HepG2 (cell line): ENCODE results near the gene VWCE. TPM values are rescaled to one million over a fixed set of nuclear protein-coding genes. Genes with fewer than 3 reads are reported as not detected.

Experiments used
- CCAR2 ChIP-seq: fragments of 200-400 bp; formaldehyde crosslinking; optimal IDR thresholded peaks from 2 replicates; pipeline ENCODE3; 2018; ENCODE audit warnings: low read depth, mild to moderate bottlenecking, low read length, moderate library complexity
- HIVEP1 ChIP-seq: sonication (generic); formaldehyde crosslinking; IDR thresholded peaks from 2 replicates; pipeline ENCODE4 v1.4.0; 2020; ENCODE audit warnings: mild to moderate bottlenecking, missing genetic modification reagents
- HMG20A ChIP-seq: IDR thresholded peaks from 2 replicates; pipeline ENCODE4 v1.6.1; 2016; ENCODE audit warnings: borderline replicate concordance
- KLF15 ChIP-seq: sonication (generic); formaldehyde crosslinking; IDR thresholded peaks from 2 replicates; pipeline ENCODE4 v1.8.1; 2023; ENCODE audit warnings: borderline replicate concordance, mild to moderate bottlenecking, inconsistent platforms, missing genetic modification reagents, mixed read lengths
- KLF16 ChIP-seq, 2 experiments: sonication (generic) in 1 of 2; formaldehyde crosslinking in 1 of 2; IDR thresholded peaks; 2 replicates each; pipeline versions ENCODE4 v1.6.1 to v1.8.0; 2016 to 2023; ENCODE audit warnings: missing genetic modification reagents in 2 of 2, missing compliant biosample characterization in 1 of 2
- MEF2D ChIP-seq: sonication (generic); formaldehyde crosslinking; IDR thresholded peaks from 2 replicates; pipeline ENCODE4 v1.5.1; 2020; ENCODE audit warnings: mild to moderate bottlenecking, missing genetic modification reagents
- NR2F6 ChIP-seq, 2 experiments: IDR thresholded peaks; 2 replicates each; pipeline ENCODE4 v1.6.1; 2016; ENCODE audit warnings: antibody characterized with exemption in 1 of 2, mild to moderate bottlenecking in 1 of 2
- PHF8 ChIP-seq: sonication (generic); formaldehyde crosslinking; IDR thresholded peaks from 2 replicates; pipeline ENCODE4 v1.5.0; 2020; ENCODE audit warnings: missing genetic modification reagents
- RBM22 ChIP-seq: fragments of 200-400 bp; formaldehyde crosslinking; optimal IDR thresholded peaks from 2 replicates; pipeline ENCODE3; 2017; ENCODE audit warnings: mild to moderate bottlenecking, low read length, moderate library complexity
- TBP ChIP-seq: sonication (generic); formaldehyde crosslinking; IDR thresholded peaks from 2 replicates; pipeline ENCODE4 v1.5.0; 2020; ENCODE audit warnings: missing genetic modification reagents
- TBX2 ChIP-seq: sonication (generic); formaldehyde crosslinking; IDR thresholded peaks from 2 replicates; pipeline ENCODE4 v1.5.0; 2020; ENCODE audit warnings: missing genetic modification reagents, mild to moderate bottlenecking, borderline replicate concordance
- YEATS4 ChIP-seq: sonication (generic); formaldehyde crosslinking; IDR thresholded peaks from 2 replicates; pipeline ENCODE4 v1.4.0; 2020; ENCODE audit warnings: missing genetic modification reagents, borderline replicate concordance
- ZKSCAN1 ChIP-seq: fragments of 150-350 bp; IDR thresholded peaks from 2 replicates; pipeline ENCODE4 v1.6.1; 2014; ENCODE audit warnings: low read length
- ZNF235 ChIP-seq: sonication (generic); formaldehyde crosslinking; IDR thresholded peaks from 2 replicates; pipeline ENCODE4 v1.8.1; 2023; ENCODE audit warnings: mild to moderate bottlenecking, missing genetic modification reagents, borderline replicate concordance
- ZNF24 ChIP-seq: fragments of 450-650 bp; IDR thresholded peaks from 2 replicates; pipeline ENCODE4 v1.6.1; 2017; ENCODE audit warnings: antibody characterized with exemption, mild to moderate bottlenecking
- ZNF251 ChIP-seq: sonication (generic); formaldehyde crosslinking; IDR thresholded peaks from 2 replicates; pipeline ENCODE4 v1.9.0; 2021; ENCODE audit warnings: mild to moderate bottlenecking, missing genetic modification reagents
- ZNF317 ChIP-seq: sonication (generic); formaldehyde crosslinking; IDR thresholded peaks from 2 replicates; pipeline ENCODE4 v1.5.0; 2020; ENCODE audit warnings: mild to moderate bottlenecking, missing genetic modification reagents
- ZNF460 ChIP-seq: sonication (generic); formaldehyde crosslinking; IDR thresholded peaks from 2 replicates; pipeline ENCODE4 v1.5.1; 2020; ENCODE audit warnings: missing genetic modification reagents, mild to moderate bottlenecking, borderline replicate concordance
- ZSCAN9 ChIP-seq: IDR thresholded peaks from 2 replicates; pipeline ENCODE4 v1.6.1; 2016; ENCODE audit warnings: borderline replicate concordance
- polyA plus RNA-seq, 8 experiments: library from polyadenylated mRNA; depleted of rRNA in 3 of 8; stranded (reverse) in 7 of 8; unstranded in 1 of 8; fragments of >200 nt; fragmentation: Illumina TruSeq in 4 of 8; extraction: Trizol in 4 of 8; gene quantifications; 2 replicates each; pipeline versions ENCODE4 v1.2.1 to v1.2.3, GENCODE V29; 2011 to 2016; ENCODE audit warnings: low read depth in 4 of 8, missing spikeins in 1 of 8, mixed read lengths in 1 of 8; ENCODE audit not compliant: insufficient read depth in 1 of 8
- total RNA-seq, 5 experiments: library from RNA; depleted of rRNA; stranded (reverse); fragments of >200 nt; fragmentation: Illumina TruSeq; extraction: Trizol; gene quantifications; 2 replicates each; pipeline ENCODE4 v1.2.3, GENCODE V29; 2016; ENCODE audit warnings: low read depth in 1 of 5
- TF ChIP-seq, protein P1 (sequence below): sonication (generic); formaldehyde crosslinking; IDR thresholded peaks from 2 replicates; pipeline ENCODE4 v1.4.0; 2020; ENCODE audit warnings: missing genetic modification reagents, mild to moderate bottlenecking, borderline replicate concordance
- TF ChIP-seq, protein P2 (sequence below): sonication (generic); formaldehyde crosslinking; IDR thresholded peaks from 2 replicates; pipeline ENCODE4 v1.5.1; 2020; ENCODE audit warnings: mild to moderate bottlenecking, missing genetic modification reagents, borderline replicate concordance
- TF ChIP-seq, protein P3 (sequence below): sonication (generic); formaldehyde crosslinking; IDR thresholded peaks from 2 replicates; pipeline ENCODE4 v1.9.0; 2021; ENCODE audit warnings: missing genetic modification reagents, borderline replicate concordance

VWCE gene
- total and polyA plus RNA-seq, 2 of the 13 experiments (the other 11 are each of a cell fraction or from before 2014, with no cell fraction given), result 27.6 to 58.3 TPM

DNA sequence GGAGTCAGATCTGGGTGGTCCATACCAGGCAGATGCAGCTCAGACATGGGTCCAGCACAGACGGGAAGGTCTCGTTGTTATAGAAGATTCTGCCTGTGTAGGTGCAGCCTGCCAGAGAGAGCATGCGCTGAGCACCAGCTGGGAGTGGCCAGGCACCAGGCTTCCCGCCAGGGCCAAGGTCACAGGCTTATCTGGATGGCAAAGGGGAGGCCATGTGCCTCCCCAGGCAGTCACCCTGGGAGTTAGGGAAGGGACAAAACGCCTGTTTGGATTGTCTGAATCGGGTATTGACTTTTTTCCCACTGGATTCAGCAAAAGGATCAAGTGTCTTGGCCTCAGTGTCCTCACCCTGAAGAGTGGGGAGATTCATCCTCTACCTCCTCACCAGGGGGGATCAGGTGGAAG, 27.7 kb downstream of the VWCE start (continued):
- TF ChIP-seq, protein P1, sequence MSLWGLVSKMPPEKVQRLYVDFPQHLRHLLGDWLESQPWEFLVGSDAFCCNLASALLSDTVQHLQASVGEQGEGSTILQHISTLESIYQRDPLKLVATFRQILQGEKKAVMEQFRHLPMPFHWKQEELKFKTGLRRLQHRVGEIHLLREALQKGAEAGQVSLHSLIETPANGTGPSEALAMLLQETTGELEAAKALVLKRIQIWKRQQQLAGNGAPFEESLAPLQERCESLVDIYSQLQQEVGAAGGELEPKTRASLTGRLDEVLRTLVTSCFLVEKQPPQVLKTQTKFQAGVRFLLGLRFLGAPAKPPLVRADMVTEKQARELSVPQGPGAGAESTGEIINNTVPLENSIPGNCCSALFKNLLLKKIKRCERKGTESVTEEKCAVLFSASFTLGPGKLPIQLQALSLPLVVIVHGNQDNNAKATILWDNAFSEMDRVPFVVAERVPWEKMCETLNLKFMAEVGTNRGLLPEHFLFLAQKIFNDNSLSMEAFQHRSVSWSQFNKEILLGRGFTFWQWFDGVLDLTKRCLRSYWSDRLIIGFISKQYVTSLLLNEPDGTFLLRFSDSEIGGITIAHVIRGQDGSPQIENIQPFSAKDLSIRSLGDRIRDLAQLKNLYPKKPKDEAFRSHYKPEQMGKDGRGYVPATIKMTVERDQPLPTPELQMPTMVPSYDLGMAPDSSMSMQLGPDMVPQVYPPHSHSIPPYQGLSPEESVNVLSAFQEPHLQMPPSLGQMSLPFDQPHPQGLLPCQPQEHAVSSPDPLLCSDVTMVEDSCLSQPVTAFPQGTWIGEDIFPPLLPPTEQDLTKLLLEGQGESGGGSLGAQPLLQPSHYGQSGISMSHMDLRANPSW, result no peak
- TF ChIP-seq RBM22, result peak; percentile 39
- TF ChIP-seq ZSCAN9 (CRISPR knock-in tag), result peak; percentile 35; the same call in 1 of the 2 replicates
- no peak for TF ChIP-seq PHF8 (CRISPR knock-in tag)
- peak; percentile 45; the same call in 1 of the 2 replicates for TF ChIP-seq TBX2 (CRISPR knock-in tag)
- TF ChIP-seq, protein P2, sequence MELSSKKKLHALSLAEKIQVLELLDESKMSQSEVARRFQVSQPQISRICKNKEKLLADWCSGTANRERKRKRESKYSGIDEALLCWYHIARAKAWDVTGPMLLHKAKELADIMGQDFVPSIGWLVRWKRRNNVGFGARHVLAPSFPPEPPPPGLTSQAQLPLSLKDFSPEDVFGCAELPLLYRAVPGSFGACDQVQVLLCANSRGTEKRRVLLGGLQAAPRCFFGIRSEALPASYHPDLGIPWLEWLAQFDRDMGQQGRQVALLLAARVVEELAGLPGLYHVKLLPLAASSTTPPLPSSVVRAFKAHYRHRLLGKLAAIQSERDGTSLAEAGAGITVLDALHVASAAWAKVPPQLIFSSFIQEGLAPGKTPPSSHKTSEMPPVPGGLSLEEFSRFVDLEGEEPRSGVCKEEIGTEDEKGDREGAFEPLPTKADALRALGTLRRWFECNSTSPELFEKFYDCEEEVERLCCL, result no peak
- TF ChIP-seq ZNF24, result no peak
- no peak for TF ChIP-seq ZKSCAN1
- TF ChIP-seq ZNF235, result no peak
- TF ChIP-seq KLF16 (CRISPR knock-in tag; IDR thresholded peaks at IDR 0.05), result no peak
- peak; percentile 74; the same call in 1 of the 2 replicates for TF ChIP-seq YEATS4 (CRISPR knock-in tag)
- no peak for TF ChIP-seq ZNF460
- TF ChIP-seq HIVEP1 (CRISPR knock-in tag), result no peak
- TF ChIP-seq TBP (CRISPR knock-in tag), result no peak
- TF ChIP-seq ZNF317 (CRISPR knock-in tag), result no peak
- TF ChIP-seq, protein P3, sequence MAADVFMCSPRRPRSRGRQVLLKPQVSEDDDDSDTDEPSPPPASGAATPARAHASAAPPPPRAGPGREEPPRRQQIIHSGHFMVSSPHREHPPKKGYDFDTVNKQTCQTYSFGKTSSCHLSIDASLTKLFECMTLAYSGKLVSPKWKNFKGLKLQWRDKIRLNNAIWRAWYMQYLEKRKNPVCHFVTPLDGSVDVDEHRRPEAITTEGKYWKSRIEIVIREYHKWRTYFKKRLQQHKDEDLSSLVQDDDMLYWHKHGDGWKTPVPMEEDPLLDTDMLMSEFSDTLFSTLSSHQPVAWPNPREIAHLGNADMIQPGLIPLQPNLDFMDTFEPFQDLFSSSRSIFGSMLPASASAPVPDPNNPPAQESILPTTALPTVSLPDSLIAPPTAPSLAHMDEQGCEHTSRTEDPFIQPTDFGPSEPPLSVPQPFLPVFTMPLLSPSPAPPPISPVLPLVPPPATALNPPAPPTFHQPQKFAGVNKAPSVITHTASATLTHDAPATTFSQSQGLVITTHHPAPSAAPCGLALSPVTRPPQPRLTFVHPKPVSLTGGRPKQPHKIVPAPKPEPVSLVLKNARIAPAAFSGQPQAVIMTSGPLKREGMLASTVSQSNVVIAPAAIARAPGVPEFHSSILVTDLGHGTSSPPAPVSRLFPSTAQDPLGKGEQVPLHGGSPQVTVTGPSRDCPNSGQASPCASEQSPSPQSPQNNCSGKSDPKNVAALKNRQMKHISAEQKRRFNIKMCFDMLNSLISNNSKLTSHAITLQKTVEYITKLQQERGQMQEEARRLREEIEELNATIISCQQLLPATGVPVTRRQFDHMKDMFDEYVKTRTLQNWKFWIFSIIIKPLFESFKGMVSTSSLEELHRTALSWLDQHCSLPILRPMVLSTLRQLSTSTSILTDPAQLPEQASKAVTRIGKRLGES (CRISPR knock-in tag), result no peak
- TF ChIP-seq MEF2D, result peak; percentile 61; the same call in 1 of the 2 replicates
- TF ChIP-seq ZNF251 (CRISPR knock-in tag), result no peak
- peak; percentile 63 for TF ChIP-seq NR2F6 (IDR thresholded peaks at IDR 0.05)
- TF ChIP-seq NR2F6 (CRISPR knock-in tag; IDR thresholded peaks at IDR 0.05), result peak; percentile 81
- TF ChIP-seq KLF15, result no peak
- TF ChIP-seq HMG20A (CRISPR knock-in tag), result no peak; the same call in 1 of the 2 replicates
- TF ChIP-seq CCAR2, result no peak
